HG03159 (cell line): Measurements from ENCODE around the gene SYNGR2.

Experiments
- ATAC-seq: cut with Tn5 transposase; IDR thresholded peaks from one replicate; pipeline ENCODE4 v1.9.1; 2021; ENCODE audit warnings: mild to moderate bottlenecking, moderate library complexity; ENCODE audit not compliant: unreplicated experiment

Gene SYNGR2

DNA sequence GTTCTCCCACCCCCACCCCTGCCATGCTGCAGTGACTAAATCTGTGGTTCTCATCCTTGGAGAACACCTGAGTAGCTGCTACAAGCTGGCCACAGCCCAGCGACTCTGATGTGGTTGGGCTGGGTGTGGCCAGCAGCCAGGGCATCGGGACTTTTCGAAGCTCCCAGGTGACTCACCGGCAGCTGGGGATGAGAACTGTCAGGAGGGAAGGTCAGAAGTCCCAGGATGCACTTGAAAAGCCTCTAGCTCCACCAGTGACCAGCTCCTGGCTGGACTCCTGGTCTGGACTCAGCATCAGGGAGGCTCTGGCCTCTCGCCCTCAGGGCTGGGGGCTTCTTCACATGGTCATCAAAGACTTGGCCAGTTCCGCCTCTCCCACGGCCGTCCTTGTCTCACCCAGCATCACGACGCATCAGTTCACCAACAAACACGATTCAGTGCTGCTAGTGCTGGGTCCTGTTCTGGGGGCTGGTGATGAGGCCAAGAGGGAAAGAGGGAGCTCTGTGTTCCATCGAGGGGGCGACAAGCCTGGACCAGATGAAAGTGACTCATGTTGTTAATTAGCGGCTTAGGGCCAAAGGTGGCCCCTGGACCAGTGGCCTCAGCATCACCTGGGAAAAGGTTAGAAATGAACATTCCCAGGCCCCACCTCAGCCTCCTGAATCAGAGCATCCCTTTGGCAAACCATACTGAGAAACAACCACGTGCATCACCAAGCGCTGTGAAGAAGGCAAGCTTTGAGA lies 26.1 kb upstream of the SYNGR2 start:
- ATAC-seq, result no peak

DNA sequence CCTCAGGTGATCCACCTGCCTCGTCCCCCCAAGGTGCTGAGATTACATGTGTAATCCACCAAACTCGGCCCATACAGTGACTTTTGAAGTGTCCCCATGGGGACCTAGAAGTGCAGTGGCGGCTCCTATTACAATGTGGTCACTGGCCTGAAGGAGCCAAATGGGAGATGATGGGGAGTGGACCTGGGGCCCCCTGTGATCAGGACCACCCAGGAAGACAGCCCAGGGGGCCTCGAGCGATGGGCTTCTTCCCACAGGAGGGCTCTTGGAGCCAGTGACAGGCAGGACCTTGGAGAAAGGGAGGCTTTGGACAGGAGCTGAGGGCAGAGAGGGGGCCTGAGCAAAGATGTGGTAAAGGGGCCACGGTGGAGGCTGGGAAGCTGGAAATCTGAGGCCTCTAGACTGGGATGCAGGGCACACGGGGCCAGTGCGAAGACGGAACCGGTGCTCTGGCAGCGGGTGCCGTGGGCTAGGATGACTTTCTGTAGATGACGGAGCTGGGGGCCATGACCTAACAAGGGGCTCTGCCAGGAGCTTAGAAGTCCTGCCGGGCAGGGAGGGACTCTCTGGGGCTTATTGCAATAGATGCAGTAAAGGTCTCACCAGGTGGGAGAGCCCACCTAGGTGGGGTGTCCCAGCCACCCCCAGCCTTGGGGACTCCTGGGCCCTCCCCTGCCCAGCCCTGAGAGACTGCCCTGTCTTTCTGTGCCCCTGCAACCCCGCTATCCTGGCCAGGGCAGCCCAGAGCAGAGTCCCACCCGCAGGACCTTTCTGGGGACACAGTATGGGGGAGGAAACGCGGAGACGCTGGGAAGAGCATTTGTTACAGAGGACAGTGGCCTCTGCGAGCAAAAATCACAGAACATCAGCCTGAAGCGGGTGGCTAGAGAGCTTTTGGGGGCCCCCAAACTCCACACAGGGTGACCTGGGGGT lies 24.9 kb upstream of the SYNGR2 start:
- no peak for ATAC-seq

DNA sequence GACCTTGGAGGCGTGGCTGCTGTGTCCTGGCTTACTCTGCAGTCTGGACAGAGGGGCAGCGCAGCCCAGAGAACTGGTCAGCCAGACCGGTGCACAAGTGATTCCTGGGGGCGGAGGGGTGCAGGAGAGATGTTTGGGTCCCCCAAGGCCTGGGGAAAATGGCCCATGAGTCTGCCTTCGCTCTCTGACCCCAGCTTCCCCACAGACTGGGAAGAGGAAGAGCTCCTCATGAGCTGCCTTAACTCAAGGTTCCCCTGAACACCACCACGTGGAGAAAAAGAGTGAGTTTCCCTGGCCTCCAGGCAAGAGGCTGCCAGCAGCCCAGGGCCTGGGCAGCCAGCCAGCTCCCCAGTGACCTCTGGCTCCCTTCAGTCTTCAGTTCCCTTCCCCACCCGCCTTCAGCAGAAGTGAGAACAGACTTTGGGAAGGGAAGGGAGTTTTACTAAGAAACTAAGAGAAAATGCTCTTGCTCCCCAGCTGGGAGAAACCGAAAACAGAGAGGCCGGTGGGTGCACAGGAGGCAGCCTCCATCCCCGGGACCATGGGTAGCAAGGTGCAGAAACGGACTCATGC lies 24.1 kb upstream of the SYNGR2 start:
- no peak for ATAC-seq

DNA sequence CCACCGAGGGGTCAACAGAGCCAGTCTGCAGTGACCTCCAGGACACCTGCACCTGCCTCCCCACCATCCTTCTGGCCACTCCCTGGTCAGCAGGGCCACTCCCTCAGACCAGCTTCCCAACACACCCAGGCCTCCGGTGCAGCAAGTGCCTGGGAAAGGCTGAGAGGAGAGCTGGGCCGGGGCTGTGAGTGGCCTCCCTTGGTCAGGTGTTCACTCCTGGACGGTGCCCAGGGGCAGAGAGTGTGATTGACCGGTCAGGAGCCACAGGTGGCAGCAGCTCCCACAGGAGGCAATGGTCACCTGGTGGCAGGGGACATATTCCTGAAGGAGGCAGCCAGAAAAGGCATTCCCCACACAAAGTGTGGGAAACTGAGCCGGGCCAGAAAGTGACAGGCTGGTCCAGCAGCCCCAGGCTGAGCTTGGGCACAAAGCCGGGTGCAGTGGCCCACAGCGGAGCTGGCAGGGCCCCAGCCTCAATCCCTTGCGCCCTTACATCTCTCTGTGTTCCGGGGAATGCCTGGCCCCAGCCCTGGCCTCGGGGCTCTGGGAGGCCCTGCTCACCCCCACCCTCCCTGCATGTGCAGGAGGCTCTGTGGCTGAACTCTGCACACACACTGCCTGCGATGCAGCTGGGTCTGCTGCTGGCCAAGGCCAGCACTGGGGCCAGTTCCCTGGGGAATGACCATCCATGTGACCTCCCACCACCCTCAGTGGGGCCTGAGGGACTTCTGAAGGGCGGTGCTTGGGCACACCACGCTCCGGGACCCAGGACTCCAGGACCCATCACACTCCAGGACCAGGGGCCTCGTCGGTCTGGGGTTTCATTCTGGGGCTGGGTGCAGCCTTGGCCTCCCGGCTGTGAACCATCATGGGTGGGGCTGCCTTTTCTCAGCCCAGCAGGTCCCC lies 23.4 kb upstream of the SYNGR2 start:
- ATAC-seq, result no peak

DNA sequence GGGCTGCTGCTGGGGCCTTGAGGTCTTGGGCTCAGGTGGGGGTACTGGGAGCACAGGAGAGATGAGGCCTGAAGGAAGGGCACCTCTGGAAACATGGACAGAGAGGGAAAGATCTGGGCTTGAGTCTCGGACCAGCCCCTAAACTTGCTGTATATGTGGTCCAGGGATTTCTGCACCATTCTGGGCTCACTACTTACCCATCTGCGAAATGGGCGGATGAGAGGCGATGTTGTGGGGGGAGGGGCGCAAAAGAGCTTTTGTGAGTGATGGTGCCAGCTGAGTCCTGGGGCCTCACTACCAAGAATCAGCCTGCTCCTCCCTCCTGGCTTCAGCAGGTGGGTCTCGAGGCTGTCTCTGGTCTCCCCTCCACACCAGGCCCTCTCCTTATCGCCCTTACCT lies 21.9 kb upstream of the SYNGR2 start:
- no peak for ATAC-seq

DNA sequence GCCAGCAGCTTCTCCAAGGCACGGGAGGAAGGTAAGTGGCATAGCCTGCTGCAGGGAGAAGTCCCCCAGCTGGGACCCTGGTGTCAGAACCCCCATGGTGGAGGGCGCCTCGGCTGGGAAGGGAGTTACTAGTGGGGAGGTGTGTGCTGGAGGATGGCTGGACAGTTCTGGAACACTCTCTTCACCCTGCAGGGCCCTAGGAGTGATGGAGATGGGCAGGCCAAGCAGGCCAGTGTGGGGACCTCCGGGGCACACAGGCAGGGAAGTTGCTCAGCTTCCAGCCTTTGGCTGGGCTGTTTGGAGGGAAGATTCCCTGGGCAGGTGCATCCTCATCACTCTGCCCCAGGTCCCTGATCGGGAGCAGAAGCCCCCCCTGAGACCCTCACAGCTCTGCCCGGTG lies 21.5 kb upstream of the SYNGR2 start:
- ATAC-seq, result no peak

DNA sequence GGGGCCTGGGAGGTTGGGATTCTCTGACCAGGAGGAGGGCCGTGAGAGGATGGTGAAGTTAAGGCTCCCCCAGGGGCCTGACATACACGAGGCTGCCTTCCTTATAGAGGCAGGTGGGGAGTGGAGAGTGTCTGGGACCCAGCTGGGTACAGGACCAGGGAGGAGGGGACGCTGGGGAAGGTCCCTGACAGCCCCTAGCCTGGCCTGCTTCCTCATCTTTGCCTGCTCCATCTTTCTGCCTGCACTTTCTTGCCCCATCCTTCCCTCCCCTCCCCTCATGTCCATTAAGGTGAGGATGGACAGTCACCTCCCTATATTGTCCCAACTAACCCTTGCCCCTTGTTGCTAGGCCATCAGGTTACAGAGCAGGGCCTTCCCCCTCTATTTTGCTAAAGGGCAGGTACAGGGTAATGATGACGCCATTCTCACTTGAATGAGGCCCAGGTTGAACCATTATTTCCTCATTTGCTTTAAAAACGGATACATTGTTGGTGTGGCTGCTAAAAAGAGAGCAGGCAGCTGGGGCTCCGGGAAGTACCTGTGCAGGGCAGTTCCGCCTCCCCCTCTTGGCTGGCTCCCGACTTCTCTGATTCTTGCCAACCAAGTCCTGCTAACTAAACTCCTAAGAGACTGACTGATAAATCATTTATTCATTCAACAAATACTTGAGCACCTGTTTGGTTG lies 20.9 kb upstream of the SYNGR2 start:
- ATAC-seq, result no peak

DNA sequence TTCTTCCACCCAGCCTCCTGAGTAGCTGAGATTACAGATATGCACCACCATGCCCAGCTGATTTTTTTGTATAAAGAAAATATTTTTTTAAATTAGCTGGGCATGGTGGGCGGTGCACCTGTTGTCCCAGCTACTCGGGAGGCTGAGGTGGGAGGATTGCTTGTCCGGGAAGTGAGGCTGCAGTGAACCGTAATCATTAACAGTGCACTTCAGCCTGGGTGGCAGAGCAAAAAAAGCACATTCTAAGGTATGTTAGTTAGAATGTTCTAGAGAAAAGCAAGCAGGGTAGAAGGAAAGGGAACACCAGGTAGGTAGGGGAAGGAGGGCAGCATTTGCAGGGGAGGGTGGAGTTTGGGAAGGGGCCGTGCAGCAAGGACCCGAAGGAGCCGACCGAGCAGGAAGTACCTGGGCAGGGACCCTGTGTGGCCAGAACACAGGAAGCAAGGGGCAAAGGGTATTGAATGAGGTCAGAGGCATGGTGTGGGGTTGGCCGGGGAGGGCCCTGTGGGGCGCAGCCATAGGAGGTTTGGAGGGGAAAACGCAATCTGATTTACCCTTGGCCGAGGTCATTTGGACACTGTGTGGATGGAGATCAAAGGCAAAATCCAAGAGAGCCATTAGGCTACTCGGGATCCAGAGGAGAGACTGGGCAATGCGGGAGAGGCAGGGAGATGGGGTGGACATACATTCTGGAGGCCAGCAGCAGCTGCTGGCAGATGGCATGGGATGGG lies 19.9 kb upstream of the SYNGR2 start:
- no peak for ATAC-seq

DNA sequence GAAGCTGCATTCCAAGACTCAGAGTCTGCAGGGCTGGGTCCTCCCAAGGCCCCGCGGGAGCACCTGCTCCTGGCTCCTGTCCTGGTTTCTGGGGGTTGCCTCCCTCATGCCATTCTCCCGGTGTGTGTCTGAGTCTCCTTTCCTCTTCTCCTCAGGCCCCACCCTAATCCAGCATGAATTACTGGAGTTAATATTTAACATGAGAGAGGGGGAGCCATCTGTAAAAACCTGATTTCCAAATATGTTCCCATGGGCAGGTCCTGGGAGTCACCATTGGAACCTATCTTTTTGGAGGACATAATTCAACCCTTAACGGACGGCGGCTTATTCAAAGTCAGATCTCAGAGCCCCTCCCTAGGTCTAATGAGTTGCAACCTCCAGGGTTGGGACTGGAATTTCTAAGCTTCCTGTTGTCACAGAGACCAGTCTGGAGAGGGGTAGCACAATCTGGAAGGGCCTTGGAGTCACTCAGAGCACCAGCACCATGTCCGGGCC lies 16.8 kb upstream of the SYNGR2 start:
- ATAC-seq, result no peak

DNA sequence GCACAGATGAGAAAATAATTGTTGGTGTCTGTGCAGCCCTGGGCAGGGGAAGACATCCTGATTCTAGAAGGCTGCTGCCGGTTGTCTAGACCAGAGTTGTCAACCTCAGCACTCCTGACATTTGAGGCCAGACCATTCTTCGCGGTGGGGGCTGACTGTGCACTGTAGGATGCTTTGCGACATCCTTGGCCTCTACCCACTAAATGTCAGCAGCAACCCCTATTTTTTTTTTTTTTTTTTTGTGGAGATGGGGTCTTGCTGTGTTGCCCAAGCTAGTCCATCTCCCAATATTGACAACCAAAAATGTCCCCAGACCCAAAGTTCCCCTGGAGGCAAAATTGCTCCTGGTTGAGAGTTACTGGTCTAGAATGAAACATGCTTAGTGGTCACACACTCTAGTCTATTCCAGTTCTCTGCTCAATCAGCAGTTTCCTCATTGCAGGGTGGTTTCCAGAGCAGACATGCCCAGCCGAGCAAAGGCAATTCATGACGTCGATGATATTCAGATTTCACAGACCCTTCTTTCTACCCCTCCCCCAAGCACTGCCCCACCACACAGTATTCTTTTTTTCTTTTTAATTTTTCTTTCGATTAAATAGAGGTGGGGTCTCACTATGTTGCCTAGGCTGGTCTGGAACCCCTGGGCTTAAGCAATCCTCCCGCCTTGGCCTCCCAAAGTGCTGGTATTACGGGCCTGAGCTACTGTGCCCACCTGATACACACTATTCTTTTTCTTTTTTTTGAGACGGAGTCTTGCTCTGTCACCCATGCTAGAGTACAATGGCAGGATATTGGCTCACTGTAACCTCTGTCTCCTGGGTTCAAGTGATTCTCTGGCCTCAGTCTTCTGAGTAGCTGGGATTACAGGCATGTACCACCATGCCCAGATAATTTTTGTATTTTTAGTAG lies 13.2 kb upstream of the SYNGR2 start:
- ATAC-seq, result peak; percentile 55

DNA sequence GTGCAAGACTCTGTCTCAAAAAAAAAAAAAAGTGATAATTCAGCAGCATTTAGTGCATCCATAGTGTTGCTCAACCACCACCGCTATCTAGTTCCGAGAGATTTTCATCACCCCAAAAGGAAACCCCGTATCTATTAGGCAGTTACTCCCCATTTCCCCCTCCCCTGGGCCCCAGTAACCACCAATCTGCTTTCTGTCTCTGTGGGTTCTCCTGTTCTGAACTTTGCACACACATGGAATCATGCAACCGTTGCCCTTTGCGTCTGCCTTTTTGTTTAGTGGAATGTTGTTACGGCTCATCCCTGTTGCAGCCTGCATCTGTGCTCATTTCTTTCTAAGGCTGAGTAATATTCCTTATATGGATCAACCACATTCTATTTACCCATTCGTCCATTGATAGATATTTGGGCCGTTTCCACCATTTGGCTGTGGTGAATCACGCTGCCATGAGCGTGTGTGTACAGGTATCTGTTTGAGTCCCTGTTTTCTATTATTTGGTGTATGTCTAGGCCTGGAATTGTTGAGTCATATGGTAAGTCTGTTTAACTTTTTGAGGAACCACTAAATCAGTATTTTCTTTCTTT lies 8.7 kb upstream of the SYNGR2 start:
- no peak for ATAC-seq

DNA sequence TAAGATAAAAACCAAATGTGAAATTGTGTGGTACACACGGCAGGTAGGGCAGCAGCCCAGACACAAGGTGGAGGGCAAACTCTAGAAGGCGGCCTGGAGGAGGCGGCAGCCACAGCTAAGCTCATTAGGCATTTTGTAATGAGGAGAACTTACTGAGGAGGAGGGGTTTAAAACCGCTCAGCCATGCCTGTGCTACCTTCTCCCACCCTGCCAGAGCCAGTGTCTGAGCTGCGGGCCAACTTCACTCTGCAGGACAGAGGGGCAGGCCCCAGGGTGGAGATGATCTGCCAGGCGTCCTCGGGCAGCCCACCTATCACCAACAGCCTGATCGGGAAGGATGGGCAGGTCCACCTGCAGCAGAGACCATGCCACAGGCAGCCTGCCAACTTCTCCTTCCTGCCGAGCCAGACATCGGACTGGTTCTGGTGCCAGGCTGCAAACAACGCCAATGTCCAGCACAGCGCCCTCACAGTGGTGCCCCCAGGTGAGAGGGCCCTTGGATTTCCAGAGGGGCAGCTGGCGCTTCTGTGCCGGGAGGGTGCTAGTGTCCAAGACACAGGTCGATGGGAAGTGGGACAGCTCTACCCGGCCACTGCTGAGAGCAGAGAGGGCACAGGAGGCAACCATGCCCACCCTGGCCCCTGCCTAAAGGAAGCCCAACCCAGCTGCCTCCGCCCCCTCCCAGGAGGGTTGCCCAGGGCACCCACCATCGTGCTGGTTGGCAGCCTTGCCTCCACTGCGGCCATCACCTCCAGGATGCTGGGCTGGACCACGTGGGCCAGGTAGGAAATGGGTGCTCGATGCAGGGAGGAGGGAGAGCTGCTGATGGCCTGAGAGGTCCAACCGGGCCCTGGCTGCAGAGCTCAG lies 4.3 kb upstream of the SYNGR2 start:
- ATAC-seq, result no peak

DNA sequence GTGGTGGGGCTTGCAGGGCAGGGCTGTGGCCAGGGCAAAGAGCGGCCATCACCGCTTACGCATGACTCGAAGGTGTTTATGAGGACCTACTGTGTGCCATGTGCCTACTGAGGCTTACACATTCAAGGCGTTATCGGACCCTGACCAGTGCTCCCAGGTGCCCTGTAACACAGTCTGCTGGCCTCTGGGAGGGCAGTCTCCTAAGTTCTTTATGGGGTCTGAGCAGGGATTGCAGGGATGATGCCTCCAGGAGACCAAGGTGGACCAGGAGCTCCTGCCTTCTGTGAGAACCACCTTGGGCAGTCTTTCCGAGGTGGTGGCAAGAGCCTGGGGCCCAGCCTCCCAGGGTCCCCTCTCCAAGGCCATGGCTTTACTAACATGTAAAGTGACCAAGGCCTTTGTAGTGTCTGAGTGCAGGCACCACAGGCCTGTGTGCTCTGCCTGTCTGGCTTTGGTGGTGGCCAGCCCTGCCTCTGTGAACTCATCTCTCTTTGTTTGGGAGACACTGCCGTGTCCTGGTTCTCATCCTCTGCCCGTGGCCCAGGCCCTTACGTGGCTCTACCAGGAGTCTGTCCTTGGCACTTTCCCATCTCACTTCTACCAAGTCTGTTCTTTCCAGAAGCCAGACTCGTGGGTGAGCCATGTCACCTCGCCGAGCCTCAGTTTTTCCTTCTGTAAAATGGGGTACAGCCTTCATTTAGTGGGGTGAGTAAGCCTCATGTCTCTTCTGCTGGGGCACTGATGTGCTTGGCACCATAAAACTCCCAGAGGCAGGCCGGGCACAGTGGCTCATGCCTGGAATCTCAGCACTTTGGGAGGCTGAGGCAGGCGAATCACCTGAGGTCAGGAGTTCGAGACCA lies 3.4 kb upstream of the SYNGR2 start:
- ATAC-seq, result no peak

DNA sequence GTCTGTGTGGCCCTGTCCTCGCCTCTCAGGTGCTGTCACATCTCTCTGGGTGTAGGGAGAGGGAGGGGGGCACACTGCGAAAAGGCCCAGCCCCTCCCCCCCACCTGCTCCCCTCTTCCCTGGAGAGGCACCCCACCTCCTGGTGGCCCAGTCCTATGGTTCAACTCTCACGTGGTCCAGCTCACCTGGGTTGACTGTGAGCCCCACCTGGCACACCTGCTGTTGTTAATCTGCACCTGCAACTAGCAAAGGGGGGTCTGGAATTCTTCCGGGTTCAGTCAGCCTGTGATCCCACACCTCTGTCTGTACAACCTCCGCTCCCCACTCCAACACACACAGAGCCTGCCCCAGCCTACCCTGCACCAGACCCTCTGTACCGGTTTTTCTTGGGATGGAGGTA lies 2.0 kb upstream of the SYNGR2 start:
- no peak for ATAC-seq

DNA sequence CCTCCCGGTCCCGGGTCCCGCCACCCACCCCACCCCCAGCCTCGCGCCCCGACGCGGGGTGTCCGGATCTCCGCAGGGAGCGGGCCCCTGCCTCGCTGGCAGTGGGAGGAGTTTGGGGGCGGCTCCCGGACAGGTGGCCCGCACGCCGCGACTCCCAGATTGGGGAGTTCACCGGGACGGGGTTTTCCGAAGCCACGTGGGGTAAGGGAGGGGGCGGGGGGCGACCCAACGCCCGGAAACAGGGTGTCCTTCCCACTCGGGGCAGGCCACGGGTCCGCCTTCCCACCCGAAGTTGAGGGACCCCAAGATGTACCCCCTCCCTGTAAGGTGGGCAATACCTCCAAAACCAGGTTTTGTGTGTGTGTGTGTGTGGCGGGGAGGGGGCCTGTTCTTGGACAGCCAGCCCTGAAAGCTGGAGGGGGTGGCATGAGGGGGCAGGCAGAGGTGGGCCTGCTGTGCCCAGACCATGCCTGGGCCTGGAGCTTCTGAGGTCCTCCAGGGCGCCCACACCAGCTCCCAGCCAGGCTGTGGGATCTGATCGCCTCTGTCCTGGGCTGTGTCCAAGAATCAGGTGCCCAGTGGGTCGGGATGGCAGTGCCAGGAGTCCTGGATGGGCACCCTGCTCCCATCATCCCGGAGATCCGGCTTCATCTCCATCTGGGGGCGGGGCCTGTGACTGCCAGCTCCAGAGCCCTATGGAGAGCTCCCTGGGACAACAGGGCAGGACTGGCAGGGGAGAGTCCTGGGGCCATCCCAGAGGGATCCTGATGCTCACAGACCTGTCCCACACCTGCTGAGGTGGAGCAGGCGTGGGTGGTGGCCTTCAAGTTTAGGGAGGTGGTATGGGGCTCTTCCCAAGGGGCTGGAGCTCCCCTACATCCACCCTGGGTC lies 767 bp downstream of the SYNGR2 start:
- peak; percentile 17 for ATAC-seq
